Right atrium auricular region (tissue), 2 donors: Measurements from ENCODE around the gene NLRP10. TPM values are rescaled to one million over a fixed set of nuclear protein-coding genes. Genes with fewer than 3 reads are reported as not detected.

Experiments used
- DNase-seq: peaks from one replicate; pipeline ENCODE4 v3.0.0-alpha.2; 2019; ENCODE audit warnings: low spot score
- H3K27ac ChIP-seq, 2 donors: fragments of 200-600 bp; sonication (generic); 1 replicate in 1 of 2; 2 replicates in 1 of 2; pipeline ENCODE4 v1.5.1; 2016 to 2019
- H3K27me3 ChIP-seq, 2 donors: fragments of 200-600 bp; sonication (generic); one replicate each; pipeline versions ENCODE4 v1.5.1 to v1.6.0; 2017 to 2019
- H3K36me3 ChIP-seq: fragments of 200-600 bp; sonication (generic); one replicate; pipeline ENCODE4 v1.5.1; 2016
- H3K4me1 ChIP-seq, 2 donors: fragments of 200-600 bp; sonication (generic); one replicate each; pipeline versions ENCODE4 v1.5.1 to v1.6.0; 2017 to 2019
- H3K4me3 ChIP-seq, 2 donors: fragments of 200-600 bp; sonication (generic); 1 replicate in 1 of 2; 2 replicates in 1 of 2; pipeline ENCODE4 v1.5.1; 2017 to 2019; ENCODE audit warnings: mild to moderate bottlenecking in 1 of 2, moderate library complexity in 1 of 2
- H3K9me3 ChIP-seq, 2 donors: fragments of 200-600 bp; sonication (generic); one replicate each; pipeline ENCODE4 v1.5.1; 2019
- total RNA-seq, 2 donors: library from RNA; depleted of rRNA; stranded (reverse); fragments of >200 nt; gene quantifications; one replicate each; pipeline ENCODE4 v1.1.0, GENCODE V29; 2016
- TF ChIP-seq, protein P1 (sequence below), 2 donors: fragments of 200-600 bp; sonication (generic); IDR thresholded peaks; one replicate each; pipeline ENCODE4 v1.5.1; 2019; ENCODE audit warnings: antibody characterized with exemption in 2 of 2

Gene NLRP10
- total RNA-seq, 2 donors from 2014 or later: not detected

DNA sequence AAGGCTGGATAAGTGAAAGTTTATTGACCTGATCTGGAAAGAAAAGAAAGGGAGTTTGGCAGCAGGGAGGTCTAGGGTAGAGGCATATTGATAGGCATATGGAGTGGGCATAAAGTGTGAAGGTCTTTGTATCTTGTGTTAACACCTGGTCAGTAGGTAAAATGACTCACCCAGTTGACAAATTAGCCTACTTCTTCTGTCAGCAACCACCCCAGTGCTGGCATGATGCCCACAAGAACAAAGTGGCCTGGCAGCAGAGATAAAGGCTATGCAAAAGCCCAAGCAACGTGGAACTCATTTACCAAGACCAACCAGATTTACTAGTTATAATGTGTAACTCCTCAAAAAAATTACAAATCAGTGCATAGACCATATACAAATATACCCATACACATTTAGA is 28.6 kb downstream of the NLRP10 start:
- DNase-seq: no peak
- TF ChIP-seq, protein P1, sequence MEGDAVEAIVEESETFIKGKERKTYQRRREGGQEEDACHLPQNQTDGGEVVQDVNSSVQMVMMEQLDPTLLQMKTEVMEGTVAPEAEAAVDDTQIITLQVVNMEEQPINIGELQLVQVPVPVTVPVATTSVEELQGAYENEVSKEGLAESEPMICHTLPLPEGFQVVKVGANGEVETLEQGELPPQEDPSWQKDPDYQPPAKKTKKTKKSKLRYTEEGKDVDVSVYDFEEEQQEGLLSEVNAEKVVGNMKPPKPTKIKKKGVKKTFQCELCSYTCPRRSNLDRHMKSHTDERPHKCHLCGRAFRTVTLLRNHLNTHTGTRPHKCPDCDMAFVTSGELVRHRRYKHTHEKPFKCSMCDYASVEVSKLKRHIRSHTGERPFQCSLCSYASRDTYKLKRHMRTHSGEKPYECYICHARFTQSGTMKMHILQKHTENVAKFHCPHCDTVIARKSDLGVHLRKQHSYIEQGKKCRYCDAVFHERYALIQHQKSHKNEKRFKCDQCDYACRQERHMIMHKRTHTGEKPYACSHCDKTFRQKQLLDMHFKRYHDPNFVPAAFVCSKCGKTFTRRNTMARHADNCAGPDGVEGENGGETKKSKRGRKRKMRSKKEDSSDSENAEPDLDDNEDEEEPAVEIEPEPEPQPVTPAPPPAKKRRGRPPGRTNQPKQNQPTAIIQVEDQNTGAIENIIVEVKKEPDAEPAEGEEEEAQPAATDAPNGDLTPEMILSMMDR (IDR thresholded peaks at IDR 0.05): no peak

DNA sequence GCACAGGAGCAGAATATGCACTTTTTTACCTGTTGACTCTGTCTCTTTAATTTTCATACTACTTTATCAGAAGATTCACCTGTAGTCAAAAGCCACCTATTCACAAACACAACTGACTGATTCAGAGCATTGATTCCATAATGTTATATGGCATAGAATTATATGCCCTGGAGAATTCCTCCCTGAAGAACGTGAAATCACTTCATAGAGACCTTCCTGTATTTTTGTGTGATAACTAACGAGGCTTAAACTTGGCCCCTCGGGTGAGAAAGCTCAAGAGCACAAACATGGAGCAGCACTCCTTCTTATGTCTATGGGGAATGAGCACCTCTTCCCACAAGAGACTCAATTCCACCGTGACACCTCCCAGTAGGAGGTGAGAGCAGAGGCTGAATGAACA is 34.1 kb downstream of the NLRP10 start, which contains the start of gene OR10A6:
OR10A6 (minus strand) TSS at position 101 of the 400 bp plus-strand sequence. CDS start 2,606 bp downstream, outside the sequence.
- Histone ChIP-seq H3K4me3 (no peak within 1 kb of the TSS), H3K9me3 (no peaks in the 10 kb centered on the region), H3K36me3 (no peaks in the 10 kb centered on the region), H3K27ac (no peak within 1 kb of the TSS), H3K4me1 (no peaks in the 10 kb centered on the region), H3K27me3 (no peaks in the 10 kb centered on the region)
- no peak for DNase-seq
- TF ChIP-seq, protein P1 (IDR thresholded peaks at IDR 0.05): no peak

More for the DNA sequence above, 28.6 kb downstream of the NLRP10 start:
- Histone ChIP-seq H3K9me3 (no peaks in the 10 kb centered on the region), H3K36me3 (no peaks in the 10 kb centered on the region), H3K27me3 (no peaks in the 10 kb centered on the region), H3K4me3 (no peak overlapping the region), H3K27ac (no peak overlapping the region), H3K4me1 (no peaks in the 10 kb centered on the region)

- Histone ChIP-seq H3K27ac (no peak overlapping the region), H3K36me3 (no peaks in the 10 kb centered on the region), H3K4me3 (no peak overlapping the region)
Measured at GRCh38 chr11:7927635-7928034, 37.6 kb downstream of the NLRP10 start.

GRCh38 chr11:7924536-7924935 is 40.7 kb downstream of the NLRP10 start:
- DNase-seq: no peak
- TF ChIP-seq, protein P1 (IDR thresholded peaks at IDR 0.05): no peak

More at GRCh38 chr11:7927635-7928034, 37.6 kb downstream of the NLRP10 start:
- Histone ChIP-seq H3K9me3 (no peaks in the 10 kb centered on the region), H3K27me3 (no peaks in the 10 kb centered on the region), H3K4me1 (no peaks in the 10 kb centered on the region)
- TF ChIP-seq, protein P1 (IDR thresholded peaks at IDR 0.05): no peak
- DNase-seq: no peak

DNA sequence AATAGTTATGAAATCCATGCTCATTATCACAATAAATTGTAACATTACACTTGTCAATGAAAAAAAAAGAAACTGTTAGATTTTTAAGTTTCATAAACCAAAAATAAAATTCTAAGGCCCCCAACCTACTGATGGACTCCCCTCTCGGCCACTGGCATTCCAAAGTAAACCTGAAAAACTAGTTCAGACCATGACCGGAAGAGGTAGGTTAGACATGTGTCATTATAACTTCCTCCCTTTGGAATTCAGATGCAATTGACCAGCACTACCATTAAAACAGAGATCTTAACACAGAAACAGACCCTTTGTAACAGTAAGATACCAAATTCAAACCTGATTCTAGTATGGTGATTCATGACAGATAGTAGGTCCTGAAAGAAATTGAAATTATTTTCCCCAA is 47.1 kb downstream of the NLRP10 start:
- no peaks in the 10 kb centered on the region for H3K27me3 ChIP-seq
- no peak overlapping the region for H3K27ac ChIP-seq

More at GRCh38 chr11:7924536-7924935, 40.7 kb downstream of the NLRP10 start:
- no peak overlapping the region for H3K27ac ChIP-seq
- no peaks in the 10 kb centered on the region for H3K27me3 ChIP-seq
- no peaks in the 10 kb centered on the region for H3K36me3 ChIP-seq
- no peaks in the 10 kb centered on the region for H3K4me1 ChIP-seq
- no peak overlapping the region for H3K4me3 ChIP-seq
- no peaks in the 10 kb centered on the region for H3K9me3 ChIP-seq

More for the DNA sequence above, 47.1 kb downstream of the NLRP10 start:
- Histone ChIP-seq H3K9me3 (no peaks in the 10 kb centered on the region), H3K36me3 (no peaks in the 10 kb centered on the region), H3K4me1 (no peaks in the 10 kb centered on the region), H3K4me3 (no peak overlapping the region)
- no peak for DNase-seq
- TF ChIP-seq, protein P1 (IDR thresholded peaks at IDR 0.05): no peak

Other genes with a start within 250 kb of the NLRP10 start
- not detected for gene OR5P2, start 168.5 kb downstream of the NLRP10 start, total RNA-seq
- gene OR5P3, start 134.6 kb downstream of the NLRP10 start, total RNA-seq: not detected
- gene OR10A6, start 34.2 kb downstream of the NLRP10 start, total RNA-seq: not detected
- gene OR10A3, start 23.7 kb downstream of the NLRP10 start, total RNA-seq: not detected
- gene EIF3F, start 21.9 kb upstream of the NLRP10 start, total RNA-seq: 100 to 1,000 TPM; 114 to 169 TPM
- 10 to 100 TPM; 11.3 to 22.9 TPM for gene TUB, start 115.8 kb upstream of the NLRP10 start, total RNA-seq
- 1 to 10 TPM; 7.9 to 8.5 TPM for gene RIC3, start 203.6 kb upstream of the NLRP10 start, total RNA-seq